SK-N-SH (cell line): ENCODE data around the gene PLCB1. TPM values are rescaled to one million over a fixed set of nuclear protein-coding genes. Genes with fewer than 3 reads are reported as not detected.
"Not testable (repeated sequence)": the region's sequence is repeated elsewhere in the genome, so short reads cannot be mapped to it uniquely, and the experiment has no call there.

Experiments used
- CTCF ChIA-PET: fragments of 300-600, 350-600 bp; formaldehyde crosslinking; extraction: SDS; loops from one replicate; lab custom pipeline; 2021; lab: Yijun Ruan, JAX
- POLR2A ChIA-PET: fragments of 350-600 bp; sonication (Branson Sonifier 250); formaldehyde crosslinking; extraction: SDS; loops from one replicate; lab custom pipeline; 2020; ENCODE audit warnings: antibody characterized with exemption, inconsistent platforms; lab: Yijun Ruan, JAX
- DNase-seq: peaks from one replicate; pipeline ENCODE4 v3.0.0; 2012
- H2AFZ ChIP-seq: fragments of 200-600 bp; sonication (generic); 2 replicates; pipeline ENCODE4 v1.8.1; 2016; ENCODE audit warnings: antibody characterized with exemption, mild to moderate bottlenecking, low read depth
- H3F3A ChIP-seq: fragments of 200-600 bp; sonication (generic); replicated peaks from 2 replicates; pipeline ENCODE3; 2016; ENCODE audit warnings: antibody characterized with exemption, mild to moderate bottlenecking; ENCODE audit not compliant: insufficient read depth
- H3K27ac ChIP-seq, 2 experiments: fragments of 200-500 bp in 1 of 2; fragments of 200-600 bp in 1 of 2; sonication (Bioruptor generic) in 1 of 2; sonication (generic), shearing (Covaris generic) in 1 of 2; 2 replicates each; pipeline versions ENCODE4 v1.5.1 to v1.6.1; 2014 to 2016; ENCODE audit warnings: low read depth in 2 of 2, inconsistent platforms in 1 of 2, low read length in 1 of 2, mild to moderate bottlenecking in 1 of 2, mixed read lengths in 1 of 2
- H3K27me3 ChIP-seq: fragments of 200-600 bp; sonication (generic), shearing (Covaris generic); 2 replicates; pipeline ENCODE4 v1.6.1; 2016; ENCODE audit warnings: mixed run types; ENCODE audit not compliant: insufficient read depth
- H3K36me3 ChIP-seq, 2 experiments: fragments of 200-500 bp in 1 of 2; fragments of 200-600 bp in 1 of 2; sonication (Bioruptor generic) in 1 of 2; sonication (generic) in 1 of 2; replicated peaks in 1 of 2; 2 replicates each; pipeline versions ENCODE3 to v1.5.1; 2014 to 2016; ENCODE audit warnings: low read length in 1 of 2, mild to moderate bottlenecking in 1 of 2; ENCODE audit not compliant: insufficient read depth in 2 of 2, control insufficient read depth in 1 of 2
- H3K4me1 ChIP-seq, 2 experiments: fragments of 200-500 bp in 1 of 2; fragments of 200-600 bp in 1 of 2; sonication (Bioruptor generic) in 1 of 2; sonication (generic), shearing (Covaris generic) in 1 of 2; 2 replicates each; pipeline versions ENCODE4 v1.5.1 to v1.6.1; 2014 to 2016; ENCODE audit warnings: low read depth in 1 of 2, low read length in 1 of 2, mixed run types in 1 of 2; ENCODE audit not compliant: insufficient read depth in 2 of 2, control insufficient read depth in 1 of 2
- H3K4me2 ChIP-seq: fragments of 200-600 bp; sonication (generic), shearing (Covaris generic); 2 replicates; pipeline ENCODE4 v1.6.1; 2017; ENCODE audit warnings: mixed run types
- H3K4me3 ChIP-seq, 2 experiments: fragments of 200-500 bp in 1 of 2; fragments of 200-600 bp in 1 of 2; sonication (Bioruptor generic) in 1 of 2; sonication (generic), shearing (Covaris generic) in 1 of 2; 2 replicates each; pipeline versions ENCODE4 v1.5.1 to v1.8.1; 2014 to 2016; ENCODE audit warnings: low read depth in 2 of 2, inconsistent platforms in 1 of 2, low read length in 1 of 2, mild to moderate bottlenecking in 1 of 2, mixed read lengths in 1 of 2, moderate library complexity in 1 of 2
- H3K79me2 ChIP-seq: fragments of 200-600 bp; sonication (generic); 2 replicates; pipeline ENCODE4 v1.8.1; 2017; ENCODE audit warnings: mild to moderate bottlenecking; ENCODE audit not compliant: insufficient read depth
- H3K9ac ChIP-seq: fragments of 200-600 bp; sonication (generic); 2 replicates; pipeline ENCODE4 v1.6.1; 2017; ENCODE audit warnings: mixed run types
- H3K9me2 ChIP-seq: fragments of 200-600 bp; sonication (generic); 2 replicates; pipeline ENCODE4 v1.6.1; 2017; ENCODE audit warnings: mixed run types
- H3K9me3 ChIP-seq: fragments of 200-600 bp; sonication (generic); 2 replicates; pipeline ENCODE4 v1.6.1; 2017; ENCODE audit warnings: mixed run types, mild to moderate bottlenecking, moderate library complexity
- H4K20me1 ChIP-seq: fragments of 200-600 bp; sonication (generic); 2 replicates; pipeline ENCODE4 v1.6.1; 2017; ENCODE audit warnings: mild to moderate bottlenecking, mixed run types; ENCODE audit not compliant: insufficient read depth
- CHD2 ChIP-seq: fragments of 150-350 bp; IDR thresholded peaks from 2 replicates; pipeline ENCODE4 v1.6.1; 2018; ENCODE audit warnings: low read length; ENCODE audit not compliant: partially characterized antibody
- ELF1 ChIP-seq: IDR thresholded peaks from 2 replicates; pipeline ENCODE4 v1.4.0; 2012
- EP300 ChIP-seq, 2 experiments: IDR thresholded peaks; 2 replicates each; pipeline versions ENCODE4 v1.4.0 to v1.6.1; 2012; ENCODE audit warnings: borderline replicate concordance in 1 of 2, low read depth in 1 of 2, low read length in 1 of 2
- FOSL2 ChIP-seq: IDR thresholded peaks from 2 replicates; pipeline ENCODE4 v1.4.0; 2012; ENCODE audit warnings: low read depth, mild to moderate bottlenecking, moderate library complexity, borderline replicate concordance
- FOXM1 ChIP-seq: IDR thresholded peaks from 2 replicates; pipeline ENCODE4 v1.4.0; 2012; ENCODE audit warnings: low read depth, mild to moderate bottlenecking
- NFIC ChIP-seq: IDR thresholded peaks from 2 replicates; pipeline ENCODE4 v1.4.0; 2012; ENCODE audit warnings: borderline replicate concordance
- TCF12 ChIP-seq: IDR thresholded peaks from 2 replicates; pipeline ENCODE4 v1.4.0; 2012
- YY1 ChIP-seq: IDR thresholded peaks from 2 replicates; pipeline ENCODE4 v1.4.0; 2012; ENCODE audit warnings: low read depth, mild to moderate bottlenecking
- WGBS: methylation state at CpG from one replicate; pipeline ENCODE4 v1.1.6; 2017; ENCODE audit warnings: low lambda C conversion rate; 5-methylcytosine and 5-hydroxymethylcytosine counted together
- polyA plus RNA-seq, 3 experiments: library from polyadenylated mRNA; depleted of rRNA; stranded (reverse); fragments of >200 nt; gene quantifications; 2 replicates each; pipeline ENCODE4 v1.2.3, GENCODE V29; 2012
- TF ChIP-seq, protein P1 (sequence below): fragments of 200-600 bp; sonication (generic); IDR thresholded peaks from 2 replicates; pipeline ENCODE4 v1.6.1; 2017; ENCODE audit warnings: antibody characterized with exemption, mild to moderate bottlenecking, moderate library complexity
- TF ChIP-seq, protein P2 (sequence below): IDR thresholded peaks from 2 replicates; pipeline ENCODE4 v1.4.0; 2012; ENCODE audit warnings: low read depth, borderline replicate concordance
- TF ChIP-seq, protein P3 (sequence below): IDR thresholded peaks from 2 replicates; pipeline ENCODE4 v1.6.1; 2012; ENCODE audit warnings: mild to moderate bottlenecking, low read depth, low read length, moderate library complexity

PLCB1 gene
- polyA plus RNA-seq, 1 of the 3 experiments (the other 2 are of a cell fraction), result 10.5 TPM

DNA sequence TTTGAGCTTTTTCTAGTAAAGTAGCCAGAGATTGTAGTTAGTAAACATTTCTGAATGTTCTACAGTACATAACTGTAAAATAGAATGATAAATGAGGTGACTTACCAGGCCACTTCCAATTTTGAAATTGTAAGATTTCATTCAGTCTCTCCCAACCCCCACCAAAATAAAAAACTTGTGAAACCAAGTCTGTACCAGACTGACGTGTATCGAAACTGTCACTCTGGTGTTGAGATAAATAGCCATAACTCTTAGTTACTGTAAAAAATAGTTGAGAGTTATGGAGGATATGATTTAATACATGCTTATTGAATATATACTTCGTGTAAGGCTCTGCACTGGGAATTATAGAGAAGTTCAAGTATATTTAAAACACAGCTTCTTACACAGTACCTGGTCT lies 455.7 kb downstream of the PLCB1 start:
- H3K27me3 ChIP-seq, result no peaks in the 10 kb centered on the region
- 84% methylated on average over 3 of the region's 3 CpGs for WGBS
- H2AFZ ChIP-seq, result no peak overlapping the region
- H3K4me1 ChIP-seq, result peaks cover 0 to 5% of the 10 kb centered on the region in 2 experiments; a peak in 2 of 4 replicates
- TF ChIP-seq, protein P1, sequence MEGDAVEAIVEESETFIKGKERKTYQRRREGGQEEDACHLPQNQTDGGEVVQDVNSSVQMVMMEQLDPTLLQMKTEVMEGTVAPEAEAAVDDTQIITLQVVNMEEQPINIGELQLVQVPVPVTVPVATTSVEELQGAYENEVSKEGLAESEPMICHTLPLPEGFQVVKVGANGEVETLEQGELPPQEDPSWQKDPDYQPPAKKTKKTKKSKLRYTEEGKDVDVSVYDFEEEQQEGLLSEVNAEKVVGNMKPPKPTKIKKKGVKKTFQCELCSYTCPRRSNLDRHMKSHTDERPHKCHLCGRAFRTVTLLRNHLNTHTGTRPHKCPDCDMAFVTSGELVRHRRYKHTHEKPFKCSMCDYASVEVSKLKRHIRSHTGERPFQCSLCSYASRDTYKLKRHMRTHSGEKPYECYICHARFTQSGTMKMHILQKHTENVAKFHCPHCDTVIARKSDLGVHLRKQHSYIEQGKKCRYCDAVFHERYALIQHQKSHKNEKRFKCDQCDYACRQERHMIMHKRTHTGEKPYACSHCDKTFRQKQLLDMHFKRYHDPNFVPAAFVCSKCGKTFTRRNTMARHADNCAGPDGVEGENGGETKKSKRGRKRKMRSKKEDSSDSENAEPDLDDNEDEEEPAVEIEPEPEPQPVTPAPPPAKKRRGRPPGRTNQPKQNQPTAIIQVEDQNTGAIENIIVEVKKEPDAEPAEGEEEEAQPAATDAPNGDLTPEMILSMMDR, result no peak
- TF ChIP-seq FOXM1 (no peak), NFIC (no peak), TCF12 (no peak), CHD2 (no peak), ELF1 (no peak), EP300 (IDR thresholded peaks at IDR 0.05; ENCODE audit: borderline replicate concordance in 1 of 2, low read depth in 1 of 2, low read length in 1 of 2) (no peak)
- TF ChIP-seq, protein P2, sequence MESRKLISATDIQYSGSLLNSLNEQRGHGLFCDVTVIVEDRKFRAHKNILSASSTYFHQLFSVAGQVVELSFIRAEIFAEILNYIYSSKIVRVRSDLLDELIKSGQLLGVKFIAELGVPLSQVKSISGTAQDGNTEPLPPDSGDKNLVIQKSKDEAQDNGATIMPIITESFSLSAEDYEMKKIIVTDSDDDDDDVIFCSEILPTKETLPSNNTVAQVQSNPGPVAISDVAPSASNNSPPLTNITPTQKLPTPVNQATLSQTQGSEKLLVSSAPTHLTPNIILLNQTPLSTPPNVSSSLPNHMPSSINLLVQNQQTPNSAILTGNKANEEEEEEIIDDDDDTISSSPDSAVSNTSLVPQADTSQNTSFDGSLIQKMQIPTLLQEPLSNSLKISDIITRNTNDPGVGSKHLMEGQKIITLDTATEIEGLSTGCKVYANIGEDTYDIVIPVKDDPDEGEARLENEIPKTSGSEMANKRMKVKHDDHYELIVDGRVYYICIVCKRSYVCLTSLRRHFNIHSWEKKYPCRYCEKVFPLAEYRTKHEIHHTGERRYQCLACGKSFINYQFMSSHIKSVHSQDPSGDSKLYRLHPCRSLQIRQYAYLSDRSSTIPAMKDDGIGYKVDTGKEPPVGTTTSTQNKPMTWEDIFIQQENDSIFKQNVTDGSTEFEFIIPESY, result no peak
- TF ChIP-seq, protein P3, sequence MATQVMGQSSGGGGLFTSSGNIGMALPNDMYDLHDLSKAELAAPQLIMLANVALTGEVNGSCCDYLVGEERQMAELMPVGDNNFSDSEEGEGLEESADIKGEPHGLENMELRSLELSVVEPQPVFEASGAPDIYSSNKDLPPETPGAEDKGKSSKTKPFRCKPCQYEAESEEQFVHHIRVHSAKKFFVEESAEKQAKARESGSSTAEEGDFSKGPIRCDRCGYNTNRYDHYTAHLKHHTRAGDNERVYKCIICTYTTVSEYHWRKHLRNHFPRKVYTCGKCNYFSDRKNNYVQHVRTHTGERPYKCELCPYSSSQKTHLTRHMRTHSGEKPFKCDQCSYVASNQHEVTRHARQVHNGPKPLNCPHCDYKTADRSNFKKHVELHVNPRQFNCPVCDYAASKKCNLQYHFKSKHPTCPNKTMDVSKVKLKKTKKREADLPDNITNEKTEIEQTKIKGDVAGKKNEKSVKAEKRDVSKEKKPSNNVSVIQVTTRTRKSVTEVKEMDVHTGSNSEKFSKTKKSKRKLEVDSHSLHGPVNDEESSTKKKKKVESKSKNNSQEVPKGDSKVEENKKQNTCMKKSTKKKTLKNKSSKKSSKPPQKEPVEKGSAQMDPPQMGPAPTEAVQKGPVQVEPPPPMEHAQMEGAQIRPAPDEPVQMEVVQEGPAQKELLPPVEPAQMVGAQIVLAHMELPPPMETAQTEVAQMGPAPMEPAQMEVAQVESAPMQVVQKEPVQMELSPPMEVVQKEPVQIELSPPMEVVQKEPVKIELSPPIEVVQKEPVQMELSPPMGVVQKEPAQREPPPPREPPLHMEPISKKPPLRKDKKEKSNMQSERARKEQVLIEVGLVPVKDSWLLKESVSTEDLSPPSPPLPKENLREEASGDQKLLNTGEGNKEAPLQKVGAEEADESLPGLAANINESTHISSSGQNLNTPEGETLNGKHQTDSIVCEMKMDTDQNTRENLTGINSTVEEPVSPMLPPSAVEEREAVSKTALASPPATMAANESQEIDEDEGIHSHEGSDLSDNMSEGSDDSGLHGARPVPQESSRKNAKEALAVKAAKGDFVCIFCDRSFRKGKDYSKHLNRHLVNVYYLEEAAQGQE, result no peak
- no peaks in the 10 kb centered on the region for H3K9me3 ChIP-seq
- H3F3A ChIP-seq, result no peaks in the 10 kb centered on the region
- peak overlapping the region in 1 of 2 experiments; percentile 23; a peak in 1 of 4 replicates for H3K27ac ChIP-seq
- CTCF ChIA-PET, result no interaction called here
- POLR2A ChIA-PET, result no interaction called here
- H3K9ac ChIP-seq, result no peak overlapping the region
- no peak for DNase-seq
- no peaks in the 10 kb centered on the region for H3K79me2 ChIP-seq
- H3K9me2 ChIP-seq, result no peaks in the 10 kb centered on the region
- H3K4me3 ChIP-seq, result no peak overlapping the region
- 0 out of 2 replicates have a peak overlapping the region, but pooled peaks have one; percentile 37 for H3K4me2 ChIP-seq
- H4K20me1 ChIP-seq, result no peaks in the 10 kb centered on the region
- peaks cover 0 to 2% of the 10 kb centered on the region in 2 experiments for H3K36me3 ChIP-seq

GRCh38 chr20:8589956-8590355 lies 457.9 kb downstream of the PLCB1 start:
- H4K20me1 ChIP-seq, result no peaks in the 10 kb centered on the region
- no peaks in the 10 kb centered on the region for H3K79me2 ChIP-seq
- H3K4me1 ChIP-seq, result peaks cover 0 to 5% of the 10 kb centered on the region in 2 experiments; a peak in 2 of 4 replicates
- H3K4me3 ChIP-seq, result no peak overlapping the region
- peaks cover 0 to 2% of the 10 kb centered on the region in 2 experiments for H3K36me3 ChIP-seq
- H3K9me2 ChIP-seq, result no peaks in the 10 kb centered on the region
- H3K9ac ChIP-seq, result no peak overlapping the region
- peak overlapping the region in 1 of 2 experiments; percentile 62; a peak in 2 of 4 replicates for H3K27ac ChIP-seq
- H2AFZ ChIP-seq, result no peak overlapping the region
- ChIA-PET POLR2A (no interaction called here), CTCF (interaction anchor here (0.7 to 0.9 kb wide), 2 partner anchors 62 to 573 kb away, joined by 3 read pairs; no protein-coding TSS in a partner anchor)
- no peak overlapping the region; the same call in 1 of the 2 replicates for H3K4me2 ChIP-seq
- DNase-seq, result no peak
- no peaks in the 10 kb centered on the region for H3F3A ChIP-seq
- TF ChIP-seq FOSL2 (0 out of 2 replicates have a peak, but pooled peaks have one; percentile 9), YY1 (no peak)
- TF ChIP-seq, all 33 proteins: peak for 1
- WGBS, result 61% methylated on average over 4 of the region's 4 CpGs
- Histone ChIP-seq H3K27me3 (no peaks in the 10 kb centered on the region), H3K9me3 (no peaks in the 10 kb centered on the region)

GRCh38 chr20:8600910-8601541 lies 469.0 kb downstream of the PLCB1 start:
- DNase-seq, H2AFZ ChIP-seq, H3K27me3 ChIP-seq, H3K9ac ChIP-seq, H3K79me2 ChIP-seq, H3K4me1 ChIP-seq, CTCF ChIA-PET, H3K9me2 ChIP-seq, H3K27ac ChIP-seq, POLR2A ChIA-PET, H3K4me3 ChIP-seq, H3K9me3 ChIP-seq, H3K4me2 ChIP-seq, H3F3A ChIP-seq, H4K20me1 ChIP-seq, H3K36me3 ChIP-seq: not testable (repeated sequence)
- 87% methylated on average over 10 of the region's 18 CpGs for WGBS
